ENCODE measurements around the gene ZDHHC19. TPM values are rescaled to one million over a fixed set of nuclear protein-coding genes. Genes with fewer than 3 reads are reported as not detected.

Gene ZDHHC19
- total RNA-seq, 1 donor from 2014 or later = not detected

- no peaks in the 10 kb centered on the region for H3K9me3 Mint-ChIP-seq
- H3K4me3 Mint-ChIP-seq (ENCODE audit: low read depth) = no peak overlapping the region
- H3K4me1 Mint-ChIP-seq (ENCODE audit: low read depth) = peaks cover 16% of the 10 kb centered on the region
- no peak overlapping the region for H3K27ac Mint-ChIP-seq
- intact Hi-C loops (cut with micrococcal nuclease) = no loop called here
- no peaks in the 10 kb centered on the region for H3K27me3 Mint-ChIP-seq (ENCODE audit: low read depth)
- H3K36me3 Mint-ChIP-seq (ENCODE audit: low read depth) = no peaks in the 10 kb centered on the region
- no peak for DNase-seq (ENCODE audit: low spot score)
These were observed 48.5 kb downstream of the ZDHHC19 start for GRCh38 chr3:196162679-196163078.

- no peaks in the 10 kb centered on the region for H3K9me3 Mint-ChIP-seq
- H3K27me3 Mint-ChIP-seq (ENCODE audit: low read depth) = no peaks in the 10 kb centered on the region
- DNase-seq (ENCODE audit: low spot score) = peak; percentile 14
- peak overlapping the region; percentile 36 for H3K27ac Mint-ChIP-seq
- peaks cover 21% of the 10 kb centered on the region for H3K4me1 Mint-ChIP-seq (ENCODE audit: low read depth)
- no peak overlapping the region for H3K4me3 Mint-ChIP-seq (ENCODE audit: low read depth)
- intact Hi-C loops (cut with micrococcal nuclease) = no loop called here
- no peaks in the 10 kb centered on the region for H3K36me3 Mint-ChIP-seq (ENCODE audit: low read depth)
These were observed 51.0 kb downstream of the ZDHHC19 start for GRCh38 chr3:196159952-196160804.

DNA sequence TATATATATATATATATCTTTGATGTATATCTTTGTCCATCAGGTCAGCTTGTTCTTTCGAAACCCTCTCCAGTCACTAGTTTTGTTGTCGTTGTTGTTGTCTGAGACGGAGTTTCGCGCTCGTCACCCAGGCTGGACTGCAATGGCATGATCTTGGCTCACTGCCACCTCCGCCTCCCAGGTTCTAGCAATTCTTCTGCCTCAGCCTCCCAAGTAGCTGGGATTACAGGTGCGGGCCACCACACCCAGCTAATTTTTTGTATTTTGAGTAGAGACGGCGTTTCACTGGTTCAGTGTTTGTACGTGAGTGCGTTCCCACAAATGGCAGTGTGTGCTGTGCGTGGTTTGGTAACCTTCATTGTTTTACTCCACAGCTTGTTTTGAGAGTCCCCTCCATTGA is 51.7 kb downstream of the ZDHHC19 start:
- Mint-ChIP-seq H3K4me1 (ENCODE audit: low read depth) (peaks cover 25% of the 10 kb centered on the region), H3K9me3 (no peaks in the 10 kb centered on the region), H3K27me3 (ENCODE audit: low read depth) (no peaks in the 10 kb centered on the region), H3K4me3 (ENCODE audit: low read depth) (no peak overlapping the region), H3K27ac (peak overlapping the region; percentile 36), H3K36me3 (ENCODE audit: low read depth) (no peaks in the 10 kb centered on the region)
- intact Hi-C loops (cut with micrococcal nuclease) = no loop called here
- DNase-seq (ENCODE audit: low spot score) = no peak

DNA sequence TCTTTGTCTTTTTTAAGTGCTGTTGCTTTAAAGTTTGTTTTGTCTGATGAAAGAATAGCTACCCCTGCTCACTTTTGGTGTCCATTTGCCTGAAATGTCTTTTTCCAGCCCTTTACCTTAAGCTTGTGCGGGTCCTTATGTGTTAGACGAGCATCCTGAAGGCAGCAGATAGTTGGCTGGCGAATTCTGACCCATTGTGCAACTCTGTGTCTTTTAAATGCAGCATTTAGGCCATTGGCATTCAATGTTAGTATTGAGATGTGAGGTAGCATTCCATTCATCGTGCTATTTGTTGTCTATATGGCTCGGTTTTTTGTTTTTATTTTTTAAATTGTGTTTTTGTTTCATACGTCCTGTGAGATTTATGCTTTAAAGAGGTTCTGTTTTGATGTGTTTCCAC is 55.0 kb downstream of the ZDHHC19 start:
- intact Hi-C loops (cut with micrococcal nuclease) = no loop called here
- DNase-seq (ENCODE audit: low spot score) = no peak
- H3K4me3 Mint-ChIP-seq (ENCODE audit: low read depth) = no peak overlapping the region
- no peaks in the 10 kb centered on the region for H3K36me3 Mint-ChIP-seq (ENCODE audit: low read depth)
- H3K4me1 Mint-ChIP-seq (ENCODE audit: low read depth) = peaks cover 27% of the 10 kb centered on the region
- no peak overlapping the region for H3K27ac Mint-ChIP-seq
- H3K9me3 Mint-ChIP-seq = no peaks in the 10 kb centered on the region
- H3K27me3 Mint-ChIP-seq (ENCODE audit: low read depth) = peaks cover 1% of the 10 kb centered on the region

- Mint-ChIP-seq H3K4me1 (ENCODE audit: low read depth) (peaks cover 9% of the 10 kb centered on the region), H3K27me3 (ENCODE audit: low read depth) (peaks cover 3% of the 10 kb centered on the region), H3K27ac (no peak overlapping the region), H3K9me3 (no peaks in the 10 kb centered on the region), H3K4me3 (ENCODE audit: low read depth) (no peak overlapping the region), H3K36me3 (ENCODE audit: low read depth) (peaks cover 5% of the 10 kb centered on the region)
- intact Hi-C loops (cut with micrococcal nuclease) = no loop called here
- no peak for DNase-seq (ENCODE audit: low spot score)
These were observed 60.7 kb downstream of the ZDHHC19 start for GRCh38 chr3:196150481-196150880.

DNA sequence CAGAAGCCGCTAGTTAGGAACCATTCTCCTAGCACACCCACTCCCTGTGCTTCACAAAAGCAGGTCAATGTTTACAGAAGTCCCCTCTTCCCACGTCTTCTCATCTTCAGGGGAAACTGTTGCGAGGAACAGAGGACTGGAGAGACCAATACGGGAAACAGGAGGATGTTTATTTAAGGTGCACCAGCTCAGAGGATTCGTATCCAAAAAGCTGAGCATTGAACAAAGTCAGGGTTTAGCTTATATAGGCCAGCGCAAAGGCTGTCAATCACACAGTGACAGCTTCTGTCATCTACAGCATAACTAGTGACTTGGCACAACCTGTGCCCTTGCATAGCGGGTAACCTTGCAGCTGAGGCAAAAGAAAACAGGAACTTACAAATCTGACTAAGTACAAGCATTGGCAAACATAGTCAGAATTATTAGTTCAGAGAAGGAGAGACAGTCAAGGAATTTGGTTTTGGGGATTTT is 61.3 kb downstream of the ZDHHC19 start:
- Mint-ChIP-seq H3K27ac (no peak overlapping the region), H3K9me3 (no peaks in the 10 kb centered on the region), H3K36me3 (ENCODE audit: low read depth) (peaks cover 5% of the 10 kb centered on the region), H3K4me1 (ENCODE audit: low read depth) (peaks cover 3% of the 10 kb centered on the region), H3K4me3 (ENCODE audit: low read depth) (no peak overlapping the region), H3K27me3 (ENCODE audit: low read depth) (peaks cover 3% of the 10 kb centered on the region)
- intact Hi-C loops (cut with micrococcal nuclease) = no loop called here
- no peak for DNase-seq (ENCODE audit: low spot score)

DNA sequence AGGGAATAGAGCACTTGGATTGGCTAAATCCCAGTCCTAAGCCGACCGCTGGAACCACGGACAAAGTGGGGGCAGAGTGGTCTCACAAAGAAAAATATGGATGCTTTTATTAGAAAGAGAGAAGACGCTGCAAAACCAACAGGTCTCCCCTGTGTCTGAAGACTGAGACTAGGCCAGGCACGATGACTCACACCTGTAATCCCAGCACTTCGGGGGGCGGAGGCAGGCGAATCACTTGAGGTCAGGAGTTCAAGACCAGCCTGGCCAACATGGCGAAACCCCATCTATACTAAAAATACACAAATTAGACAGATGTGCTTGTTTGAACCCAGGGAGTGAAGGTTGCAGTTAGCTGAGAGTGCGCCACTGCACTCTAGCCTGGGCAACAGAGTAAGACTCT is 61.8 kb downstream of the ZDHHC19 start:
- Mint-ChIP-seq H3K4me3 (ENCODE audit: low read depth) (no peak overlapping the region), H3K27me3 (ENCODE audit: low read depth) (peaks cover 3% of the 10 kb centered on the region), H3K36me3 (ENCODE audit: low read depth) (peaks cover 5% of the 10 kb centered on the region), H3K4me1 (ENCODE audit: low read depth) (peaks cover 2% of the 10 kb centered on the region), H3K27ac (no peak overlapping the region), H3K9me3 (no peaks in the 10 kb centered on the region)
- intact Hi-C loops (cut with micrococcal nuclease) = no loop called here
- no peak for DNase-seq (ENCODE audit: low spot score)

Other genes starting within 250 kb of the ZDHHC19 start
- 644 and 680 TPM in 2 replicates for gene TFRC, start 129.3 kb downstream of the ZDHHC19 start, total RNA-seq
- not detected in 2 replicates for gene SLC51A, start 5.1 kb upstream of the ZDHHC19 start, total RNA-seq
- gene PCYT1A, start 76.3 kb upstream of the ZDHHC19 start, total RNA-seq = 49.2 and 53.7 TPM in 2 replicates
- gene DYNLT2B, start 106.8 kb upstream of the ZDHHC19 start, total RNA-seq = 10.9 and 12.3 TPM in 2 replicates
- not detected in 2 replicates for gene TM4SF19, start 127.0 kb upstream of the ZDHHC19 start, total RNA-seq
- gene UBXN7, start 221.0 kb upstream of the ZDHHC19 start, total RNA-seq = 64.4 and 67.8 TPM in 2 replicates